Measurements from ENCODE around the gene TARS3.

Gene TARS3

GRCh38 chr15:101614001-101614585, 110.2 kb downstream of the TARS3 start:
- no peak overlapping the region for H3K4me3 ChIP-seq (ENCODE audit: low read length)
- H2AFZ ChIP-seq (ENCODE audit: low read depth, low read length), result no peak overlapping the region
- H3K27ac ChIP-seq (ENCODE audit: low read length), result no peak overlapping the region
- TF ChIP-seq CTCF (IDR thresholded peaks at IDR 0.05; ENCODE audit: low read depth, low read length), result no peak
- TF ChIP-seq EZH2phosphoT487 (IDR thresholded peaks at IDR 0.05; ENCODE audit: low read depth), result no peak
- H3K9me3 ChIP-seq (ENCODE audit: insufficient read depth, low read length), result no peaks in the 10 kb centered on the region
- H3K27me3 ChIP-seq (ENCODE audit: low read depth, low read length), result no peaks in the 10 kb centered on the region
- no peak overlapping the region for H3K9ac ChIP-seq (ENCODE audit: low read length)
- H3K36me3 ChIP-seq (replicated peaks; ENCODE audit: low read depth, low read length), result no peaks in the 10 kb centered on the region
- no peak overlapping the region for H3K4me2 ChIP-seq (ENCODE audit: low read length)
- no peaks in the 10 kb centered on the region for H3K4me1 ChIP-seq (ENCODE audit: low read length)
- no peaks in the 10 kb centered on the region for H3K79me2 ChIP-seq (ENCODE audit: low read length)
- H4K20me1 ChIP-seq (ENCODE audit: insufficient read depth, low read length), result no peaks in the 10 kb centered on the region

DNA sequence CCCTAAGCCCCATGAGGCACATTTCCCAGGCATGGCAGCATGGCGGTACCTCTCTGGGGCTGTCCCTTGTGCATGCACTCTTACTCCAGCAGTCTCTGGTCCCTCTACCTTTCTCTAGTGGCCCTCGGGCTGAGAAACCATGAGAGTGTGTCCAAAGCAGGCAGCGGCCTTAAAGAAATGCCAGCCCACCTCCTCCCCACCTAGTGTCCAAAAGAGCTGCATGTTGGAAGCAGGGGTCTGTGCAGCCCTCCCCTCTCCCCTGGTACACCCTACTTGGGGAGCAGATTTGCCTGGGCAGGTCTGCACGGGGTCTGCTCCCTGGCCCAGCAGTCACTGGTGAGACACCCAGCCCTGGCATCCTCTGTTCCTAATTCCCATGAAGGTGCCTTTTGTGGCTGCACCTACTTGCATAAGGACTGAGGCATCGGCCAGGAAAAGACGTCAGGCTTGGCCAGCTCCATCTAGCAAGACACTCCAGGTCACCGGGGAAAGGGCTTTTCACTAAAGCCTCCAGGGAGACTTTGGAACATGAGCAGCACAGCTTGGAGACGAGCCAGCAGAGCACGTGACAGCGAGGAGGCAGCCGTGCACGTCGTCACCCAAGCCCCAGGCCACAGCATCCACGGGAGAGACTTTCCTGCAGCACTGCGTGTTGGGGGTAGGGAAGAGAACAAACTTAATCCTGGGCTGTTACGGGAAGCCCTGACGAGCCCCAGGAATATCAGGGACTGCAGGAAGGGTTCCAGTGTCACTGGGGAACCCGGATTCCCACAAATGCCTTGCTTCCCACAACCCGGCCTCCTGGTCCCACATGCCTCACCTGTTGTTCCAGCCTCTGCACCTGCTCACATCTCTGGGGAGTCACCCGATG, 110.9 kb downstream of the TARS3 start:
- Histone ChIP-seq H4K20me1 (ENCODE audit: insufficient read depth, low read length) (no peaks in the 10 kb centered on the region), H3K27me3 (ENCODE audit: low read depth, low read length) (no peaks in the 10 kb centered on the region), H3K4me2 (ENCODE audit: low read length) (no peak overlapping the region), H2AFZ (ENCODE audit: low read depth, low read length) (no peak overlapping the region), H3K9ac (ENCODE audit: low read length) (no peak overlapping the region), H3K4me3 (ENCODE audit: low read length) (no peak overlapping the region), H3K27ac (ENCODE audit: low read length) (no peak overlapping the region), H3K36me3 (replicated peaks; ENCODE audit: low read depth, low read length) (no peaks in the 10 kb centered on the region), H3K4me1 (ENCODE audit: low read length) (no peaks in the 10 kb centered on the region), H3K9me3 (ENCODE audit: insufficient read depth, low read length) (no peaks in the 10 kb centered on the region), H3K79me2 (ENCODE audit: low read length) (no peaks in the 10 kb centered on the region)
- TF ChIP-seq EZH2phosphoT487 (IDR thresholded peaks at IDR 0.05; ENCODE audit: low read depth) (no peak), CTCF (IDR thresholded peaks at IDR 0.05; ENCODE audit: low read depth, low read length) (no peak)

- H2AFZ ChIP-seq (ENCODE audit: low read depth, low read length), result no peak overlapping the region
- no peaks in the 10 kb centered on the region for H3K4me1 ChIP-seq (ENCODE audit: low read length)
- no peaks in the 10 kb centered on the region for H3K36me3 ChIP-seq (replicated peaks; ENCODE audit: low read depth, low read length)
- no peaks in the 10 kb centered on the region for H3K79me2 ChIP-seq (ENCODE audit: low read length)
- H3K9me3 ChIP-seq (ENCODE audit: insufficient read depth, low read length), result no peaks in the 10 kb centered on the region
- no peaks in the 10 kb centered on the region for H3K27me3 ChIP-seq (ENCODE audit: low read depth, low read length)
- no peak overlapping the region for H3K4me3 ChIP-seq (ENCODE audit: low read length)
- H3K9ac ChIP-seq (ENCODE audit: low read length), result no peak overlapping the region
- no peaks in the 10 kb centered on the region for H4K20me1 ChIP-seq (ENCODE audit: insufficient read depth, low read length)
- H3K27ac ChIP-seq (ENCODE audit: low read length), result no peak overlapping the region
- TF ChIP-seq CTCF (IDR thresholded peaks at IDR 0.05; ENCODE audit: low read depth, low read length) (no peak), EZH2phosphoT487 (IDR thresholded peaks at IDR 0.05; ENCODE audit: low read depth) (no peak)
- H3K4me2 ChIP-seq (ENCODE audit: low read length), result no peak overlapping the region
These were observed 111.6 kb downstream of the TARS3 start for GRCh38 chr15:101612676-101613075.

- no peak overlapping the region for H2AFZ ChIP-seq (ENCODE audit: low read depth, low read length)
- no peak overlapping the region for H3K27ac ChIP-seq (ENCODE audit: low read length)
- H3K4me1 ChIP-seq (ENCODE audit: low read length), result no peaks in the 10 kb centered on the region
- no peak overlapping the region for H3K4me2 ChIP-seq (ENCODE audit: low read length)
- no peaks in the 10 kb centered on the region for H4K20me1 ChIP-seq (ENCODE audit: insufficient read depth, low read length)
- no peak overlapping the region for H3K4me3 ChIP-seq (ENCODE audit: low read length)
- no peaks in the 10 kb centered on the region for H3K79me2 ChIP-seq (ENCODE audit: low read length)
- H3K9ac ChIP-seq (ENCODE audit: low read length), result no peak overlapping the region
- H3K27me3 ChIP-seq (ENCODE audit: low read depth, low read length), result no peaks in the 10 kb centered on the region
- no peaks in the 10 kb centered on the region for H3K9me3 ChIP-seq (ENCODE audit: insufficient read depth, low read length)
- H3K36me3 ChIP-seq (replicated peaks; ENCODE audit: low read depth, low read length), result no peaks in the 10 kb centered on the region
- TF ChIP-seq CTCF (IDR thresholded peaks at IDR 0.05; ENCODE audit: low read depth, low read length) (no peak), EZH2phosphoT487 (IDR thresholded peaks at IDR 0.05; ENCODE audit: low read depth) (no peak)
These were observed 112.5 kb downstream of the TARS3 start for GRCh38 chr15:101611580-101612299.

All from OCI-LY3 (cell line).